ENCODE data around the gene FGFRL1.

Gene FGFRL1

GRCh38 chr4:1011022-1011665, at the start of gene FGFRL1:
Gene FGFRL1 (plus strand): TSS chr4:1011626. CDS start chr4:1012486, 860 bp downstream.
- peak; percentile 95 for DNase-seq (ENCODE audit: low read depth)

- no peak for DNase-seq (ENCODE audit: low read depth)
Observed at GRCh38 chr4:962231-963208, 48.9 kb upstream of the FGFRL1 start.

GRCh38 chr4:963276-964225, 47.9 kb upstream of the FGFRL1 start:
- no peak for DNase-seq (ENCODE audit: low read depth)

- DNase-seq (ENCODE audit: low read depth) = no peak
Observed at GRCh38 chr4:964346-965025, 46.9 kb upstream of the FGFRL1 start.

- no peak for DNase-seq (ENCODE audit: low read depth)
Observed at GRCh38 chr4:965048-965765, 46.2 kb upstream of the FGFRL1 start.

- DNase-seq (ENCODE audit: low read depth) = no peak
Observed at GRCh38 chr4:965766-966134, 45.7 kb upstream of the FGFRL1 start.

- no peak for DNase-seq (ENCODE audit: low read depth)
Observed at GRCh38 chr4:966266-967112, 44.9 kb upstream of the FGFRL1 start.

- DNase-seq (ENCODE audit: low read depth) = no peak
Observed at GRCh38 chr4:967113-968104, 44.0 kb upstream of the FGFRL1 start.

- DNase-seq (ENCODE audit: low read depth) = no peak
Observed at GRCh38 chr4:968221-968620, 43.2 kb upstream of the FGFRL1 start.

- no peak for DNase-seq (ENCODE audit: low read depth)
Observed at GRCh38 chr4:968621-969394, 42.6 kb upstream of the FGFRL1 start.

- DNase-seq (ENCODE audit: low read depth) = no peak
Observed at GRCh38 chr4:970046-970745, 41.2 kb upstream of the FGFRL1 start.

- DNase-seq (ENCODE audit: low read depth) = no peak
Observed at GRCh38 chr4:970854-971520, 40.4 kb upstream of the FGFRL1 start.

GRCh38 chr4:971666-972500, 39.5 kb upstream of the FGFRL1 start:
- DNase-seq (ENCODE audit: low read depth) = no peak

- DNase-seq (ENCODE audit: low read depth) = peak; percentile 37
Observed at GRCh38 chr4:972651-973424, 38.6 kb upstream of the FGFRL1 start.

Data from activated T-cell treated with anti-CD3 and anti-CD28 coated beads for 1 hour (primary cell).